Stomach (tissue), 4 donors: ENCODE data around the gene CFI.

Source experiments
- CTCF ChIP-seq, 7 experiments: fragments of 450-650 bp in 4 of 7; fragments of 200-600 bp in 3 of 7; sonication (generic) in 3 of 7; IDR thresholded peaks; one replicate each; pipeline ENCODE4 v1.5.1; 2016 to 2019; ENCODE audit warnings: antibody characterized with exemption in 7 of 7, control low read depth in 2 of 7, mild to moderate bottlenecking in 1 of 7
- POLR2A ChIP-seq, 4 donors: fragments of 450-650 bp; IDR thresholded peaks; one replicate each; pipeline ENCODE4 v1.6.1; 2016; ENCODE audit warnings: antibody characterized with exemption in 4 of 4, control low read depth in 2 of 4, mild to moderate bottlenecking in 1 of 4, moderate library complexity in 1 of 4

- no peak for TF ChIP-seq CTCF (IDR thresholded peaks at IDR 0.05)
- TF ChIP-seq POLR2A (IDR thresholded peaks at IDR 0.05): no peak
These were observed 18.8 kb upstream of the CFI start for GRCh38 chr4:109820563-109820962.
